OCI-LY7 (cell line): ENCODE measurements around the gene ZNF576.

Experiments used
- EZH2phosphoT487 ChIP-seq: fragments of 200-600 bp; sonication (generic); IDR thresholded peaks from 2 replicates; pipeline ENCODE4 v1.6.1; 2018; ENCODE audit warnings: low read depth, borderline replicate concordance, mild to moderate bottlenecking, mixed run types, antibody characterized with exemption, low read length, moderate library complexity, mixed read lengths
- TF ChIP-seq, protein P1 (sequence below): fragments of 200-600 bp; sonication (generic); conservative IDR thresholded peaks from 2 replicates; pipeline ENCODE4 v1.5.1; 2014; ENCODE audit warnings: mild to moderate bottlenecking, antibody characterized with exemption, low read length, moderate library complexity, mixed read lengths

DNA sequence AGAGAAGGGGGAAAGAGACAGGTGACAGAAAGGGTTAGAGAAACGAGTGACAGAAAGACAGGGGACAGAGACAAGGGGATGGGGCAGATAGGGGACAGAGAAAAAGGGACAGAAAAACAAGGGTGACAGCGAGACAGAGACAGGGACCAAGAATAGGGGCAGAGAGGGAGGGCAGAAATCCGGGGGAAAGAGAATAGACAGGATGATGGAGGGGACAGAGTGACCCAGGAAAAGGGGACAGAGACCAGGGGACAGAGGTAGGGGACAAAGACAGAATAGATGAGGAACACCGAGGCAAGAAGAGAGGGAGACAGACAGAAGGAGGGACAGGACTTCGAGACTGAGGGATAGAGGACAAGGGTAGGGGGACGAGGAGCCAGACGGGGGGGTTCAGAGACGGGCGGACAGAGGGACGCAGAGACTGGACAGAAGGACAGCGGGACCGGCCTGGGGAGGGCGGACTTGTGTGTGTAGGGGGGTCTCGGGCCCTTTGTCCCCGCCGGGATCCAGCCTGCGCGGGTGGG lies 42.7 kb downstream of the ZNF576 start:
- TF ChIP-seq, protein P1, sequence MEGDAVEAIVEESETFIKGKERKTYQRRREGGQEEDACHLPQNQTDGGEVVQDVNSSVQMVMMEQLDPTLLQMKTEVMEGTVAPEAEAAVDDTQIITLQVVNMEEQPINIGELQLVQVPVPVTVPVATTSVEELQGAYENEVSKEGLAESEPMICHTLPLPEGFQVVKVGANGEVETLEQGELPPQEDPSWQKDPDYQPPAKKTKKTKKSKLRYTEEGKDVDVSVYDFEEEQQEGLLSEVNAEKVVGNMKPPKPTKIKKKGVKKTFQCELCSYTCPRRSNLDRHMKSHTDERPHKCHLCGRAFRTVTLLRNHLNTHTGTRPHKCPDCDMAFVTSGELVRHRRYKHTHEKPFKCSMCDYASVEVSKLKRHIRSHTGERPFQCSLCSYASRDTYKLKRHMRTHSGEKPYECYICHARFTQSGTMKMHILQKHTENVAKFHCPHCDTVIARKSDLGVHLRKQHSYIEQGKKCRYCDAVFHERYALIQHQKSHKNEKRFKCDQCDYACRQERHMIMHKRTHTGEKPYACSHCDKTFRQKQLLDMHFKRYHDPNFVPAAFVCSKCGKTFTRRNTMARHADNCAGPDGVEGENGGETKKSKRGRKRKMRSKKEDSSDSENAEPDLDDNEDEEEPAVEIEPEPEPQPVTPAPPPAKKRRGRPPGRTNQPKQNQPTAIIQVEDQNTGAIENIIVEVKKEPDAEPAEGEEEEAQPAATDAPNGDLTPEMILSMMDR = no peak
- no peak for TF ChIP-seq EZH2phosphoT487
